GM21447 (cell line): ENCODE measurements around the gene PALLD.

ENCODE experiments used
- ATAC-seq: cut with Tn5 transposase; IDR thresholded peaks from one replicate; pipeline ENCODE4 v1.9.1; 2021; ENCODE audit not compliant: unreplicated experiment

The PALLD gene

DNA sequence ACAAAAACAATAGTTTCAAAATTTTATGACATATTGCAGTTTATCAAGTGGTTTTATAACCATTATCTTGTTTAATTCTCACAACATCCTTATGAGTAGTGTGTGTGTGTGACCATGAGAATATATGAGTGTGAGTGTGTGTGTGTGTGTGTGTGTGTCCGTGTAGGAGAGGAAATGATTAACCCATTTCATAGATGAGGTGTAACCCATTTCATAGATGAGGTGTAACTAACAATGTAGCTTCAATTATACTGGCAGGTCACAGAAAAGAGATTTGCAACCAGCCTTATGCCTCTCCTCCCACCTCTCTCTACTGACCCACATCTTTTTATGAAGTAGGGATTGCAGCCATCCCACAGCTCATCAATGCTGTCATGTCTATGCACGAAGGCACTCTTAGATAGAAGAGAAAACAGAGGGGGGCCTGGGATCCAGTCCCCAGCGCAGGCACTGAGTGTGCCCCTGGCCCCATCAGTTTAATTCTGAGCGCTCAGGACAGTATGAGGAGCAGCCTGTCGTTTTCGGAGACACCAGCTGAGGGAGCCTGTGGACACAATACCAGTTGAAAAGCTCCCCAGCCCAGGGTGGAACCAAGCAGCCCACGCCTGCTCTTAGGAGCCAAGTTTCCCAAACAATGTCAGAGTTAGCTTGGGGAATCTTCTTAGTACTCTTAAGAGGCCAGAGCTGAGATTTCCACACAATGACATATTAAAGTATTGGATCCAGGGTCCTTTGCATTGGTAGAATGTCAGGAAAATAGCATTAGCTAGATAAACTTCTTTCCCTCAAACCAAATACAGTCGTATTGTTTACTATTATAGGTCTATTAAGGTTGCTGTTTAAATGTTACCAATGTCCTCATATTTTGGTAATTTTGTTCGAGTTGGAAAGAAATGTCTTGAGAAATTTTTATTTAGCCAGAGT lies 88.6 kb downstream of the PALLD start:
- ATAC-seq, result peak; percentile 87

DNA sequence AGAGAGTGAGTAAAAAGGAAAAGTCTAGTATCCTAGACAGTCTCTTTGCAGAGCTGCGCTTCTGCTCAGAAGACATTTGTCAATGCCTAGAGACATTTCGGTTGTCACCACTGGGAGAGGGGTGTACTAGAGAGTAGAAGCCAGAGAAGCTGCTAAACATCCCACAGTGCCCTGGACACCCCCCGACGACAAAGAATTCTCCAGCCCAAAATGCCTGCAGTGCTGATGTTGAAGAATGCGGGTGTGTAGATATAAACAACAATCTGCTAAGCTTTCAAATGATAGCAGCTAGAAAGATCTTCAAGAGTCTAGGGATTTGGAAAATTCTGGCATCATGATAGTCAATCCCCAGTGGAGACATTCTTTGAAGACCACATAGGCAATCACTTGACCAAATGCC lies 90.1 kb downstream of the PALLD start:
- ATAC-seq, result no peak

DNA sequence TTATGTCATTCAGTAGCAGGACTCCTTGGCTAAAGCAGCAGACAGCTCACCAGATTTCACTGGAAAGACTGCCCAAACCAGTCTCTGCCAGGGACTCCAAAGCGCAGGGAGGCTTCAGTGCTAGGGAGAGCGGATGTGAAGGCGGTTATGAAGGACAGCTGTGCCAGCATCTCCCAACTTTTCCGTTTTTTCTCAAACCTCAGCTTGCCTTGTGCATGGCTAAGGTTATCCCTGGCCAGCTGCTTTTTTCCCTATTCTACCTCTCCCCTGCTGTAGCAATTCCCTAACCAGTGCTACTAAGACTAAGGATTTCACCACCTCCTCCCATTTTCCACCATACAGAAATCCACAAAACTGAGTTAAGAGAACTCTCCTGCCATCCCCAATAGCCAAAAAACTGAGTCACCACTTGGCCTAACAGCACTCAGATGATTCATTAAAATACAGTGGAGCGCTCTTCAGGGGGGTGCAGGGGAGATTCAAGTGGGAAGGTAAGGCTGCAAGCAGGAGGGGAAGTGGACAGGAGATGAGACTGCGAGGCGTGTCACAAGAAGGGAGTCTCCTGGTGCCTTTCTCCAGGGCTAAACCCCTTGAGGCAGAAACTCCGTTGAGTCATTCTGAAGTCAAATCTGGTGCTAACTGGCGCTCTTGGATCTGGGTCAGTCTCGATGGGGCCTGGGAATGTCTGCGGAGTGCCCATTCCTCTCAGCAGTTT lies 90.7 kb downstream of the PALLD start:
- ATAC-seq, result no peak

DNA sequence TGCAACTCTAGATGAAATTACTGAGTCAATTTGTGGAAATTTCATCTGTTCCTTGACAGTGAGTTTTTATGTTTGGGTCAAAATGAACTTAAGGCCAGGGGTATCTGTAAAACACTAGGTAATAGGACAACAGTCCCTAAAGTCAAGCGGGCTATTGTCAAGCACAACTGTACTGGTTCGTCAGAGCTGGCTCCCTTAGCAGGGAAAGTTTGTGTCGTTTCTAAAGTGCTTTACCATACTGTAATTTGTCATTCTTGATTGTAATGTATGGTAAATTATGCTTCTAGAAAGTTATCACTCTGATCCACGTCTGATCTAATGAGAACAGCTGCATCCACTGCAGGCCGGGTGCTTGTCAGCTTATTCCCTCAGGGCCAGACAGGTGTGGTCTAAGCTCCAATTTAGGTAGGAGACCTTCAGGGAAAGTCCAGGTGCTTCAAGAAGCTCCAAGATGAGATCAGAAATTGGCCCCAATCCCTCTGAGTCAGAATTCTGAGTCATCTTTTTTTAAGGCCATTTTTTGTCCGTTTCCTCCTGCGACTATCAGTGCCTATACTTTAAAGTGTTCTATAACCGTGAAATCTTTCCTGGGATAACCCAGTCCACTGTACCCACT lies 92.2 kb downstream of the PALLD start:
- no peak for ATAC-seq

DNA sequence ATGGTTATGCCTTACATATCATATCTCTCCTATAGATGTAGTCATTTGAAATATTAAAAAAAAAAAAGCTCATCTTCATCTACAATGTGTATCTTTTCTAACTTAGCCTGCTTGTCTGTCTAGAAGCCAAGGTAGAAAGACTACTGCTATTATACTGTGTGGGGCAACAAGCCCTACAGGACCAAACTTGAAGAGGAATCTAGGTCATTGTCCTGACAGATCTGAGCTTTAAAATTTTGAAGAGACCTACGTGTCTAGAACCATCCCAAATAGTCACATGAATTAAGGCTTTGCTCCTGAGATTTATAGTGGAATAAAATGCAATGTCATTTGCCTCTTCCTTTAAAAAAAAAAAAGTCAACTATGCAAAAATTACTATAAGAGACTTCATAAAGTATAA lies 95.8 kb downstream of the PALLD start:
- no peak for ATAC-seq

DNA sequence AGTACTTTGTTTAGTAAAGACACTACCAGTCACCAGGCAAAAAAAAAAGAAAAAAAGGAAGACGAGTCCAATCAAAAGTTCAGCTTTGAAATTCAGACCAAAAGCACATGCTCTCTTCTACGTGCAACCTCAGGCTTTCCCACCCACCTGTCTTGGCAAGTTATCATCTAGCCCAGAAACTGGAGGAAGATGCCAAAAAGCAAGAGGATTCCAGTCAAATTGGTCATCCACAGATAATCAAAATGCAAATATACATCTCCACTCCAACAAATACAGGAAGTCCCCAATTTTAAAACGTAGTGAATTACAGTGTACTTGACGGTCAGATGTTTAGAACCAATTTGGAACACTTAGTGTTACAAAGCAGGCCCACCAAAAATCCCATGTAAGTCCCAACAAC lies 96.5 kb downstream of the PALLD start:
- no peak for ATAC-seq

DNA sequence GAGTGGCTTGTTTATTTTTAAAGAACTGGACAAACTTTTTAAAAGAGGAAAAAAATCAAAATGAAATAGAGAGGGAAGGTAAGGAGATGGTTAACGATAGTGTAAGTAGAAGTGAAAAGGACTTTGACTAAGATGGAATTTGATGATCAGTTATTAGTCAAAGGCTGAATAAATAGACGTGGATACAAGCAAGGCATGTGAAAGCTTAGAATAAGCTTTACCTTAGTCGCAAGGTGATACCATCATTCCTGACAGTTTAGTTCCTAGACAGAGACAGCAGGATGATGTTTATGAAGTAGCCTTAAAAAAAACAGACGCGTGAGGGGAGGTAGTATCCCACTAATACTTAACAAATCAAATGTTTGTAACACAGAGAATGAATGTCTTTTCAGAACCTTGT lies 97.3 kb downstream of the PALLD start:
- ATAC-seq, result no peak

DNA sequence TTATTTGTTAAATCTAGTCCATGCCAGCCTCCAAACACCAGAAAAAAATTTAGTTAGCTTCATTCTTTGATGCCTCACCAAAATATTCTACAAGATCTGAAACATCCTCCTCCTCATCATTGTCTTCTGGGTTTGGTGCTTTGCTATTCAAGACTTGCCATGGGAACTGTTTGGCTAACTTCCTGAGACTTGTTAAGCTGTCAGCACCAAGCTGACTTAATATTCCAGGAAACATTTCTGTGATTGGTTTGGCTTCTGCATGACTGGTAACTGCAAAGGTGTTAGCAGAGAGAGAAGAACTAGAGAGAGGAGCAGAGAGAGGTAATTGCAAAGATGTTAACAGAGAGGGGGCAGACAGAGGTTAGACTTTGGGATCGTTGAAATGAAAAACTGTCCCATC lies 101.3 kb downstream of the PALLD start:
- ATAC-seq, result no peak

DNA sequence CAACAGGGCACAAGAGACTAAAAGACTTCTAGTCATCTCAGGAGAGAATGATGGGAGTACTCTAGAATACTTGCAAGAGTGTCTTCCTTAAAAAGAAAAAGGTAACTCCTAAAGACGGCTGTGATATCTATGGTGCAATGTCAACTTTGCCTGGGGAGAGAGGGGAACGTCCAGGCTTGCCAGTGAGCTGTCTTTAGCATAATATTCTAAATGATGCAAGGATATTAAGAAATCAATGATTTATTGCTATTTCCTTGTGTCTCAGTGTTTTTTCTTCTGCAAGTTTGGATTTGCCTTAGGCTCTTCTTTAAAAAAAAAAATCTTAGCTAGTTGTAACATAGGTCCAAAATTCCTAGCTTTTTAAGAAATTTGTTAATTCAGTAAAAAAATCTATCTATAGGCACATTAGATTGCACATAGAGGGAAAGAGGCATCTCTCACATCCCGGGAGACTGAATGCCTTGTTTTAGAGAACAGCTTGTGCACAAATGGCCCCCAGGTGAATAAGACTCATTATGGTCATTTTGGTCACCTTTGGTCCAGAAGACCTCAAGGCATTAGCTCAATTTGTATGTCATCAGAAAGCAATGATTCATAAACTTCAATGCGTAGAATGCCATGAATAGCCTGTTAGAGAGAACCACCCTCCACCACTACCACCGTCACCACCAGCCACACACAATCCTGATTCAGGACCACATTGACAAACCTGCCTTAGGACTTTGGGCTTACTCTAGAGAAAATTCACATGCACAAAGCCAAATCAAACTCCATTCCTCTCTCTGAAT lies 104.1 kb downstream of the PALLD start:
- ATAC-seq, result no peak

DNA sequence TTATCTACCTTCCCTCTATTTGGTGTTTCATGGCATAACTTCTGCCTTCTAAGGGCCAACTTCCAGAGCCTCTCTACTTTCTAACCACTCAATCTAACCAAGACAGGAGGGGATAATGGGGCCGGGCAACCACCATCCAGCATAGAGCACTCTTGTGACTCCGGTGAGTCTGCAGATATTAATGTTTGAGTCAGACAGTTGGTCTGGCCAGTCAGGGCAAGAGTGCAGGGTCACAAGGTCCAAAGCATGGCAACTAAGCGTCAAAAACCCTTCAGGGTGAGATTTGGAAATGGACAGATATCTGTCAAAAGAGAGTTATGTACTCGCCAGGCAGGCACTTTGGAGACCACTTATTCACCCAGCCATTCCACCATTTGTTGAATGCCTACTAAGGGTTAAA lies 105.0 kb downstream of the PALLD start:
- no peak for ATAC-seq

DNA sequence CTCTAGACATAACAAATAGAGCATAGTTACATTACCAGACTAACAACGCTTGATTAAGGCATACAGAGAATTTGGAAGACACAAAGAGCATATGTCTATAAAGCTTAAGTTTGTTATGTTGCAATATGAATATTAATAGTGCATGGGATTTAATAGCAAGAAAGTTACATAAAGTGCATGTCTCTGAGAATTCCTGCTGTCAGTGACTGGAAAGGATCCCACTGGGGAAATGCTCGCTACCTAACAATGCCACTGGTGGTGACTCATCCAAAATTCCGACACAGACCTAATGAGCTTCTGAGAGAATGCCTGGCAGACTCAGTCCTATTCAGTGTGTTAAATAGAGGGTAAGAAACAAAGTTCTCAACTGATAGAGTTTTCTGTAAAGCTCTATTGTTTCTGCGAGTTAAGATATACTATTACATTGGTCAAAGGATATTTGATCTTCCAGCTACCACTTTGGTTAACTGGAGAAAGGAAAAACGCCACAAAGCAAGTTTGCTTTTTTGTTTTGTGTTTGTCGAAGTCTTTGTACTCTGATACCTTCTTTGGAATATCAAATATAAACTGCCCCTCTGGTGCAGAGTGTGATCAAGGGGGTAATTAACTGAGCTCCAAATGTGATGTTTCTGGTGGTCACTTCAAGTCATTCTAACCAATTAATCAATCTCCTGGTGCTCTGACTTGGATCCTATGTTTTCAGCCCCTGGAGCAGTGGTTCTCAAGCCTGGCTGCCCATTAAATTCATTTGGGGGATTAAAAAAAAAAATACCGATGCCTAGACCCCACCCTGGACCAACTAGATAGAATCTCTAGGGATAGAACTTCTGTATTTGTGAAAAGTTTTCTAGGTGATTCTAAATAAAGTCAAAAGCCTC lies 107.9 kb downstream of the PALLD start:
- ATAC-seq, result no peak

DNA sequence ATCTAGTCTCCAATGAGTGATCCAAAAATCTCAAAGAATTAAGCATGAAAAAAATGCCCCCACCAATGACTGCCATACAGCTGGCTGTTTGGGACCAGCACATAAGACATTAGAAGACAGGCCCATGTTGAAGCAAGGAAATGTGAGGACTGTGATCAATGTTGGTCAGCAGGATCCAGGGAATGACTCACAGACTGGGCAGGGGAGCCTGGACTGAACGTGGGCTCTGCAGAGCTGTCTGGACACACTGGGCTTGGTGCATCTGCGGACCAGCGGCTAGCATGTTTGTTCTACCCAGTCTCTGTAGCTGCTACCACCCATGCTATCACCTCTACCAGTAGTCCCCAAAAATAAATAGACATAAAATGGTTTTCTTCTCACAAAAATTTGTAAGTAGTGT lies 108.6 kb downstream of the PALLD start:
- no peak for ATAC-seq

DNA sequence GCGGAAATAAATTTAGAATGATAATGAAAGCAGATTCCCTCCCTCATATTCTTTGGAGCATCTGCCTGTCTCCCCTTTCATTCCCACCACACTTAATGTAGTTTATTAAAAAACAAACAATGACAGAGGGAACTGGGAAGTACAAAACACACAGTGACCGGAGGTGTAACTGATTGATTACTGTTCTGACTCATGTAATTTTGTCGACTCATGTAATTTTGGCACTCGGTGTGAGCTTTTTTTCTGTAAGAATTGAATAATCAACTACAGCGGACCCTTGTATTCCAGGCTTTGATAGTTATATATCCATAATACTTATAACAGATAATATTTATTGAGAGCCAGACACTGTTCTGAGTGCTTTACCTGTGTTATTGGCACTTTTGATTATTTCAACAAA lies 110.4 kb downstream of the PALLD start:
- no peak for ATAC-seq

DNA sequence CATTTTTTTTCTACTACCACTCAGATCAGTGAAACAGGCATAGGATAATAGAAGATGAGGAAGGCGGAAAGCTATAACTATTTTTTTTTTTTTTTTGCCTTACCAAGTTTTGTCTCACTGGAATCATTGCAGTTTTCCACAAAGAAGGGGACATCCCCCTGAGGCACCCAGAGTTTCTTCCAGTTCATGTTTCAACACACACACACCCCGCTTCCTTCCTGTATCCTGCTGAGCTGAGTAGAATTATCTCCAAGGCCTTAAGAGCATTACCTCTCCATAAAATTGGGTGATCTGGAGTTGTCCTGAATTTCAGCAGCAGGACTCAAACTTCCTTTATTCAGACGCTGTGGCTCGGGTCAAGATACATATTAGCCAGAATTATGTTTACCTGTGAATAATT lies 111.9 kb downstream of the PALLD start:
- ATAC-seq, result no peak

DNA sequence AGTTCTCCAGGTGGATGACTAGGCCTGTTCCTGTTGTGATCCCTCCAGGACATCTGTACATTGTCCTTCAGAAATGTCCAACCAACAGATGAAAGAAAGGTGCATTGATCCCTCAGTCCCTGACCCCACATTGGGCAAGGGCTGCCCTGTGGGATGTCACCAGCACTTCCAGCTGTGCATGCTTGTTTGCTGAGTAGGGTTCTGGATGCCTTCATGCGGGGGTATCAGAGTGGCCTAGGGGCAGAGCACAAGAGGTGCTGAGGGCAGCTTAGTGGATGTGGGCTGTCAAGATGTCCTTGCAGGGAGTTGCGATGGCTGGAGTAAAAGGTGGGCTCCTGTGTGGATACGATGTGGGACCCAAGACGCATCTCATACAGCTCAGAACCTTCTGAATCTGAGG lies 112.5 kb downstream of the PALLD start:
- no peak for ATAC-seq

DNA sequence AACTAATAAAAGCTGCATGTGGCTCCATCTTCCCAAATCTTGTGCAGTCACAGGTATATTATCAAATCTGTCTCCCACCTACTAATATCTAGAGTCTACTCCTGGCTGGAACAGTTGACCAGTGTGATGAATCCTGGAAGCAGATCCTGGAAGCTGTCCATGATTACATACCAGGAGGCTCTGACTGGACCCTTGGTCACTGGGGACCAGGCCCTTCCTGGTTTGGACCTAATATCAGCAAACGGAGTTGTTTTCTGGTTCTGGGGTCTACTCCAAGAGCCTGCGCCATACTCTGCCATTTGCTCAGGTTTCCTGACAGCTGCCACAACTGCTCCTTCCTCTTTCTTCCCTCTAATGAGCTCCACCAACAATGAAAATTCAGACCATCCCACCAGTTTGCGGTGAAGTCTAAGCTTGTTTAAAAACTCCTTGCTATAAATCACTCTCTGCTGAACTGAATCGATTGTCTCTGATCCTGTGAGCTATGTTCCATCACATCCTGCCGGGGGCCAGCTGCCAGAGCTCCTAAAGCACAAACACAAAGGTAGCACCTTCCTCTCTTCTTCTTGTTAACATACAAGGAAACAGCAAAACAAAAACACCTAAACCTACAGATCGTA lies 114.2 kb downstream of the PALLD start:
- no peak for ATAC-seq

DNA sequence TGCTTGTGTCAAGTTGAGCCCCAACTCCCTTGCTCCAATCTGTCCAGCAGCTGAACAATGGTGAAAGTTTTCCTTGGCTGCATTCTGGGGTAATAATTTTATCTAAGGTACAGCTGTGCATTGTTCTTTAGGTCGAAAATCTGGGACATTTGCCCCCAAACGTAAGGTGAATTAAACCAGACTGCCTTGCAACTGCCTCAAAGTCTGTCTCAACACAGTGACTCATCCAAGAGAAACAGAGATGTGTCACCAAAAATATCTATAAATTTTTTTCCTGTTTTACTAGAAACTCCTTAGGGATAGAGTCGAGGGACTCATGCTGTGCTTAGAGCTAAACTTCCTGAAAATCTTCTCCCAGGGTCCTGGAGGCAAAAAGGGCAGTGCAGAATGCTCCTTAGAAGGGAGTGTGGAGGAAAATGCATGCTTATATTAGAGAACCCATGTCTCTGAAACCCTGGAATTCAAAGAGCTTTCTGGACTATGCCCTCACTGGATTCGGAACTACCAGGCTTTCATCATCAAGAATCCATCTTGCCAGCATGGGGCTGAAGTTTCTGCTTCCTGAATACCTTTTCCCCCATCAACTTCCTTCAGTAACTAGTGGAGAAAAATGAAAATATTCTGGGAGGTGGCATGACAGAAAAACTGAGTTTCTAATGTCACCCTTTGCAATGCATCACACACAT lies 115.7 kb downstream of the PALLD start:
- no peak for ATAC-seq

DNA sequence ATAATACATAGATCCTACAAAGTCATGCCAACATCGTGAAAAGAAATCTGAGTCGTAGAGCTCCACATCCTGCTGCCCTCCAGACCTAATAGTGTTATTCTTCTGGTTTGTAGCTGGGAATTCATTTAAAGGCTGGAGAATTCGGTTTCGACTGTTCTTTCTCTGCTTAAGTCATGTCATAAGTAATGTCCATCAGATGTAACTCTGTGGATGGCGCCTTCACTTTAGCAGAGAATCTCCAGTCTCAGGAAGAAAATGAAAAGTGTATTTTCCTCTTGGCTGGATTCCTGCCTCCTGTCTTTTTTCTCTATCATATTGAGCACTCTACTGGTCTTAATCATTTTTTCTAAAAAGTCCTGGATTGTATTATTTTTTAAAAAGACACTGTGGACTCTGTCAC lies 117.0 kb downstream of the PALLD start:
- no peak for ATAC-seq
